Activated CD8-positive, alpha-beta memory T cell treated with anti-CD3 and anti-CD28 coated beads, Interleukin-2, amount 50 U/mL, for 24 hours (primary cell): ENCODE results near the gene TXNIP.
A peak's percentile ranks its signal among the peaks of the same experiment; 100 is the strongest.

Experiments
- DNase-seq: peaks from one replicate; pipeline ENCODE4 v3.0.0-alpha.2; 2020; ENCODE audit errors: extremely low read depth

TXNIP gene

DNA sequence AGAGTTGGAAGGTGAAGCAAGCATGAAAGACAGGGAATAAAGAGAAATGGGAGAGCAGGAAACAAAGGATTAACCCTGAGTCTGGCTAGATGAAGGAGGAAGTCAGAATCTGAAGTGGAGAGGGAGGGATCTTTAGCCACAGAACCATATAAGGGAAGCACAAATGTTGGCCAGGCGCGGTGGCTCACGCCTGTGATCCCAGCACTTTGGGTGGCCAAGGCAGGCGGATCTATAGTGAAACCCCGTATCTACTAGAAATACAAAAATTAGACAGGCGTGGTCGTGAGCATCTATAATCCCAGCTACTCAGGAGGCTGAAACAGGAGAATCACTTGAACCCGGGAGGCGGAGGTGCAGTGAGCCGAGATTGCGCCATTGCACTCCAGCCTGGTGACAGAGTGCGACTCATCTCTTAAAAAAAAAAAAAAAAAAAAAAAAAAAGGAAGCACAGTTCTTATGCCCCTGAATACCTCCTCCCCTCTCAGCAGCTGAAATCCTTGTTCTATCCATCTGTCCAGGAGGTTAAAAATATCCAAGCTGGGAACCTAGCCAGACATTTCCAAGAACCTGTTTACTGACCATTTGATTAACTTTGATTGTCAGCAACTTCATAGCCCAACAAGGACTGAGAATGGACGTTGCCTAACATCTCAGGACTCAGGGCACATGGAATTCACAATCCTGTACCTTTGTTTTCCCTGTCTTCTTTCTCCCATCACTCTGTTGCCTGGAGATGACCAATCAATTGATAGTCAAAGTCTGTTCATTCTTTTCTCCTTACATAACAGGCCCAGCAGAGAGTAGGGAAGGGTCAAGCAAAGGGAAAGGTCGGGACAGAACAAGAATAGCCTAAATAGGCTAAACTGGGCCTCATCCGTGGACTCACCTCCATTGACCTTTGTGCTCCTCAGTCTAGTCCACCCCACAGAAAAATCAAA, 10.6 kb downstream of the TXNIP start:
- DNase-seq, result no peak

DNA sequence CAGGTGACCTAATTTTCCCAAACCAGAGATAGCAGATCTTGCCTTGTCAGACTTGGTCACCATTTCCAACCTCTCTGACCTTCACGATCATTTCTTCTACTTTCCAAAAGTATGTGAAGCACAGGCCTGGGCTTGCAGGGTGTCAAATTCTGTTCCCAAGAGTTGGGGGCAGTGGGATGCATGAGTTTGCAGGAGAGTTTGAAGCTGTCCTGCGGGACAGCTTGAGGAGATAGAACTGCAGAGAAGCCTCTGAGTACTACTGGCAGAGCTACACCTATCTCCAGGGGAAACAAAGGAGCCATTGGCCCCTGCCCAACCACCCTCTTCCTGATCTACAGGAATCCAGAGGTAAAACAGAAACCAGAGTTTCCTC, 11.3 kb downstream of the TXNIP start:
- no peak for DNase-seq

DNA sequence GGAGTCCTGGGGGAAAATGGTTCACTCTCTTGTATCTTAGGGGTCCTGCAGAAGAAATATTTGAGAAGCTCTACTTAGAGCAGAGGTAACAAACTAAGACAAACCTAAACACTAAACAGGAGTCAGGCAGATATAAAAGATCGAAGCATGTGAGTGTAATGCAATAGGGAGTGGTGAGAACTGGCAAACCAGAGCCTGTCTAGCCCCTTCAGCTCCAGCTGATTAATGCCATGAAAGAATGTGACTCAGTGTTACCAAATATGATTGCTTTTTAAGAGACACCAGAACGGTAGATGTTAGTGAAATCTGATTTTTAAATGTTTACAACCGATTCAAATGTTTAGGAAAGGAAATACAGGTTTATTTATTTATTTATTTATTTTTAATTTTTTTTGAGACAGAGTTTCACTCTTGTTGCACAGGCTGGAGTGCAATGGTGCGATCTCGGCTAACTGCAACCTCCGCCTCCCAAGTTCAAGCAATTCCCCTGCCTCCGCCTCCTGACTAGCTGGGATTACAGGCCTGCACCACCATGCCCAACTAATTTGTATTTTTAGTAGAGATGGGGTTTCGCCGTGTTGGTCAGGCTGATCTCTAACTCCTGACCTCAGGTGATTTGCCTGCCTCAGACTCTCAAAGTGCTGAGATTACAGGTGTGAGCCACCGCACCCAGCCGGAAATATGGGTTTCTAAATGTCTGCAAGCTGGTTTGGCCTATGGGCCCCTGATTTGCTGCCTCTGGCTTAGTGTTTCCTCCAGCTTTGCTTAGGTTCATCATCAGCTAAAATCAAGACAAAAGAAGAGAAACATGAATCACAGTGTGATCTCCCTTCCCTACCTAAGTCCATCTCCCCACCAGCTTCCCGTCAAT, 12.2 kb downstream of the TXNIP start:
- no peak for DNase-seq

DNA sequence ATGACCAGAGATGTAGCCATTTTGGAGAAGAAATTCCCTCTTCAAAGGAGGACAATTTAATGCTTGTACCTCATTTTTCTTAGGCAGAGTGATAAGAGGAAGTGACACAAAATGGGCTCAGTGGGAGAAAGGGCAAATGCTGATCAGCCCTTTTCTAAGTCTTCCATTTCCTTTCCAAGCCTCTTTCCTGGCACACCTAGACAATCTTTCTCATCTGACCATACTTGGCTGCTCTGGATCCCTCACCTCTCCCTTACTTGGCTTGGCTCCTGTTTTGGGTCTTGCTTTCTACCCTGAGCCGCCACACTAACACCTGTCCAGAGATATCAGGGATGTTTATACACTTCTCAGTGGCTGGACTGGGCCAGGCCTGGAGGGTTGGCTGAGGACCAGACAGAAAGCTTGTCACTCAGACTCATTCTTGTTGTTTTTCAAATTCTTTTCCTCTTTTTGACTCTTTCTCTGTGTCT, 13.1 kb downstream of the TXNIP start:
- no peak for DNase-seq

DNA sequence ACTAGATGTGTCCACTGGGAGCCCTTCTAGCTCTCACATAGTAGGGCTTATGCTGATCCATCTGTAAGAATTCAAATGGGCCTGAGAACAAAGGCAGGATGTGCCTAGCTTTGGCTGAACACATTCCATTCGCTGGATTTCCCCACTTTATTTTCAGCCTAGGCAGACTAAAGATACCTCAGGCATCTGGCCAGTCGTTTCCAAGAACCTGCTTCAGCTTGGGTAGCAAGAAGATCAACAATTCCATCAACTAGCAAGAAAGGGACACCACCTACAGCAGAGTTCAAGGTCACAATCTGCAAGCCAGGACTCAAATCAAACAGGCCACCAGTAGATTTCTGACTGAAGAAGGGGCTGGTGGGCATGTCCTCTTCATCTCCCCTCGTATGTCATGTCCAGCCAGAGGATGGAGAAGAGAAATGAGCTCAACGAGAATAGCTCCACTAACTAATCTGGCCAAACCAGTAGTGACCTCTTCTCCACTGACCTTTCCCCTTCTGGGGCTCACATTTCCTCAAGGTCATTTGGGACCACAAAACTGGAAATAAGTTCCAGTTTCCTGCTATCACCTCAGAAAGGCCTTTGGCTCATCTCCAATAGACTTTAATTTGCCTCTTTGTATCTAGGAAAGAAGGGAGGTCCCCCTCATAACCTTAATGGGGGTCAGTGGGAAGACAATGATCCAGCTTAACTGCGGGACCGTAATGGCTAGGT, 14.2 kb downstream of the TXNIP start:
- no peak for DNase-seq

DNA sequence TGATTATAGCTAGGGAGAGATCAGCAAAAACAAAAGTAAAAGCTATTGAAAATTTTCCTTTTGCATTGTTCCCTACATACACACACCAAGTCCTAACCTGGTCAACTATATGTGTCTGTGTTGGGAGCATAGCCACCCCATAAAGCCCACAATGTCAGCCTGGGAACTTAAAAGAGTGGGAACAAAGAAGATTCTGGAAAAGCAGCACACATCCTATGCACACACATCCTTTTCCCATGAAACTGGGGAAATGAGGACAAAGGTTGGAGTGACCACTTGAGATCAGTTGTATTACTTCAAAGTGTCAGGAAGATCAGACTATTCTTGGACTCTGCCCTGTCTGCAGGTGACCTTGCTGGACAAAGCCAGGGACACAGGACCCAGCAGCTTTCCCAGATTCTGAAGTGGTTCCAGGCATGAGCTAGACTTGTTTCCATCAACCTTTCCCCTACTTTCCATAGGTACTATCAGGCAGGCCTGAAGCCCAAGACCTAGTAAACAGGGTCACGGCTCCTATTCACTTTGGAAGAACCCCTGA, 15.9 kb downstream of the TXNIP start:
- no peak for DNase-seq

DNA sequence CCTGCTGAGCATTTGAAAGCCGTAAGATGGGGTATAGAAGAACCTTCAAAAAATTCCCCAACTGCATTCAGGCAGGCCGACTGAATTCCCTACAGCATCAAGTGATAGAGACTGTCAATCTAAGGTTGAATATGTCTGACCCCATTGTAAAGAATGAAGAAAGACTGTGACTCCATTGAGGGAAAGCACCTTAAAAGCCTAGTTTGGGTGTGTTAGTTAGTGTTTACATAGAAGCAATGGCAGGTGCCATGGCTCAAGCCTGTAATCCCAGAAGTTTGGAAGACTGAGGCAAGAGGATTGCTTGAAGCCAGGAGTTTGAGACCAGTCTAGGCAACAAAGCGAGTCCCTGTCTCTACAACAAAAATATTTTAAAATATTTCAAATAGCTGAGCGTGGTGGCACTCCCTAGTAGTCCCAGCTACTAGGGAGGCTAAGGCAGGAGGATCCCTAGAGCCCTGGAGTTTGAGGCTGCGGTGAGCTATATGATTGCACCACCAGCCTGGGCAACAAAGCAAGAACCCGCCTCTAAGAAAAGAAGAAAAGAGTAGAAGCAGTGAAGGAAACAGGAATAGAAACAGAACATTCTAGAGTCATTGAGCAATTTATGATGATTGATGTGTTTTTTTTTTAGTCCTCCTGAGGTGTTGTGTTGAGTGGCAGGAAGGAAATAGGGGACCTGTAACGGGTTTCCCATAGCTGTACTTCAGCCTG, 16.5 kb downstream of the TXNIP start:
- DNase-seq, result no peak

DNA sequence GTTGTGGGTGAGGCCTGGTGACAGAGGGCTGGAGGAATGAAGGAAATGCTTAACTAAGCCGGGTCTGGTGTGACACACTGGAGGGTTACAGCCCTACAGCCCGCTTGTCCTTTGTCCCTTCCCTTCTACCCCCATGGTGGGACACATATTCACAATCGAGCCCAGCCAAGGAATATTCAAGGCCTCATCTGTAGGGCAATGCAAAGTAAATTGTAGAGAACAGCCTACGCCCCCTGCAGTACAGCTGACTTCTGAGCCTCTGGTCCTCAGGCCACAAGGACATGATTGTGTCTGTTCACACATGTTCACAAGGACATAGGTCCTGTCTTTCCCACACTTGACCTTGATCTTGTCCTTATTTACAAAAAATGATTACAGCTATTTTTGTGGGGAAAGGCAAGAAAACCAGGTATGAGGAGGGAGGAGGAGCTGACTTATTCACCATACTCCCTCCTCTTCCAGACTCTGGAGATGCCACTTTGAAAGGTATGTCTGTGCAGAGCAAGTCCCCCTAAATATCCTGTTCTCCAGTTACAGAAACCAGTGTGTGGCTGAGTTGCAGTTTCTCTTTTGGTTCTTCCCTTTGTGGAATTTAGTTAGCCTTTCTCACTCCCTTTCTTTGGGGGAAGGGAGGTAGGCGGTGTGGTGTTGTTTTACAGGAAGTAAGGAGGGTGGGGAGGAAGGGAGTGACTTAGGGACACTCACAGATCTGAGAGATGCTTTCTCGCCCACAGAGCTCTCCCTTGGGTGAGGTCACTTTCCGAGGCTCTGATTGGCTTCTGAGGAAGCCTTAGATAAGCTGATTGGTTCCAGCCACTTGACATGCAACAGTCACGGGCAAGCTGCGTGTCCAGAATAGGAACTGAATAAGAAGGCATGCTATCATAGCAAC, 17.3 kb downstream of the TXNIP start:
- DNase-seq, result peak; percentile 68

DNA sequence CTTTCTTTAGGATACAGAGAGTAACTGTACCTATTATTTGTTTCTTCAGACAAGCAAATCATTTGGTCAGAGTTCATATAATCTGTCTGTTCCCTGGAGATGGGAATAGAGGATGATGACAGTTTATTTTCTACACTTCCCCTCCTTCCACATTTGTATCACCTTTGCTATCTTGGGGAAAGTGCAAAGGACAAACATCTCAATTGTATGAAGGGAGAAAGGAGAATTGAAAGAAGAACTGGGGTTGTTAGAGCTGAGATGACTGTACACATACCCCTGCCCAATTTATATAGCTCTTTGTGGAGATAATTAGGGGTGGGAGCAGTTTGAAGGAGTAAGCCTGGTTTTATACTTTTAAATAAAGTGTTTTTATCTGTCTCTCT, 17.9 kb downstream of the TXNIP start:
- DNase-seq, result no peak

DNA sequence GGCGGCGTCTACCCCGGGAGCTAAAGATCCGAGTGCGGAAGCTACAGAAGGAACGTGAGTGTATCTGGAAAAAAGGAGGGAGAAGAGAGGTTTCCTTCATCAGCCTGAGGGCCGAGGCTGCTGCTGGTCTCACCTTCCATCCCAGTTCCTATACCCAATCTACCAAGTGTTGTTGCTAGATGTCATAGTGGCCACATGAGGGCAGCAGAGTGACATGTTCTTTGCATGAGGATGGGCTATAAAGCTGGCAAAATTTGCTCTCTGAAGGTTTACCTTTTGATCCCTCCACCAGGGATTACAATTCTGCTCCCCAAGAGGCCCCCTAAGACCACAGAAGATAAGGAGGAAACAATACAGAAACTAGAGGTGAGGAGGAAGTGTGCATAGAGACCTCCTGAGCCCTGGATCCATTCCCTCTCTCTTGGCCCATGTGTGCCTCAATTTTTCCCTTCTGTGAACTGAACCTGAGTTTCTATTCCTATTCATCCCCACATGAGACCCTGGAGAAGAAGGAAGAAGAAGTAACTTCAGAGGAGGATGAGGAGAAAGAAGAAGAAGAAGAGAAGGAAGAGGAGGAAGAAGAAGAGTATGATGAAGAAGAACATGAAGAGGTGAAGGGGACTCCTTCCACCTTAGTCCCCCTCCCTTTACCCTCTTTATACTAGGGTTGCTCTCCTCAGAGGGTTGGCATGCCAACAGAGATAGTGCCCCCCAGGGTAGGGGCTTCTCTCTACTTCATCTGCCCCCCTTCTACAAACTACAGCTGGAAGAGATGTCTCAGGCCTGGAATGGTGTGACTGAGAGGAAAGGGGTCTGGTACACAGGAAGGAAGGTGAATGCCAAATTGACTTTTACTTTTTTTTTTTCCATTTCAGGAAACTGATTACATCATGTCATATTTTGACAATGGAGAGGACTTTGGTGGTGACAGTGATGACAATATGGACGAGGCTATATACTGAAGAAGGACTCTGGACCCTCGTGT, 18.6 kb downstream of the TXNIP start:
- DNase-seq, result no peak

DNA sequence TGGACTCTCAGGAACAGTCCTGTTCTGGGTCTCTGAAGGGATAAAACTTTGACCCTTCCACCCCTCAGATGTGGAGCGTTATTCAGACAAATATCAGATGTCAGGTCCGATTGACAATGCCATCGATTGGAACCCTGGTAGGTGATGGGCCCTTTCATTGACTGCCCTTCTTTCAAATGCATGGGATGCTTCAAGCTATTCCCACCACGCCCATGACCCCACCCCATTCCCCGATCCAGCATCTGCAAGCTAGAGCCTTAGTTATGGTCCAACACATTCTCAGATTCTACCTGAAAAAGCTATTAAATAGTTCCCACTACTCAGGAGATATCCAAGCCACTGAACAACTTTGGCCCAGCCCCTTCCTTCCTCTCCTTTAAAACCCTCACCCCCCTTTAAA, 19.4 kb downstream of the TXNIP start:
- DNase-seq, result no peak

DNA sequence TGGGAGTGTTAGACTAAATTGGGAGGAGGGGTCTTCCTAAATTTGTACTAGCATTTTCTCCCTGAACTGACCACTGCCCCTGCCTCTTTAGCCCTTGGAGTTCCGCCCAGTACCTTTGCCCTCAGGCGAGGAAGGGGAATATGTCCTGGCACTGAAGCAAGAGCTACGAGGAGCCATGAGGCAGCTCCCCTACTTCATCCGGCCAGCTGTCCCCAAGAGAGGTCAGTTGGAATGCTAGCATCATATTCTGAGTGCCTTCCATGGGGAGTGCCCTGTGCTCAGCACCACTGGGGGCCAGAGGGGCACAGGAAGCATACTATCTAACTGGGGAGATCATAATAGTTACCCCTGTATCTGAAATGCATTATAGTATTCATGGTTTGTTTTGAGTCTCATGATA, 21.2 kb downstream of the TXNIP start:
- DNase-seq, result no peak

DNA sequence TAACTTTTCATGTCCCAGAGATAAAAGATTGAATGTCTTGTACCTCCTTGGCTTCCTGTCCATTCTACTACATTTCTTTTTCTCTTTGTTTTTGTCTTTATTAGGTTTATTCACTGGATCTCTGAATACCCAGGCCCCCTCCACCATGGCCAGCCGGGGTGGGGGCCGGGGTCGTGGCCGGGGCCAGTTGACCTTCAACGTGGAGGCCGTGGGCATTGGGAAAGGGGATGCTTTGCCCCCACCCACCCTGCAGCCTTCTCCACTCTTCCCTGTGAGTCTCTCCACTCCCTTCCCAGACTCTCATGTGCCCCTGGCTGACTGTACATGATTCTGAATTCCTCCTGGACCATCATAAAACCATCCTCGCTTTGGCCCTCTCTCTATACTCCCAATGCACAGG, 21.7 kb downstream of the TXNIP start:
- no peak for DNase-seq

DNA sequence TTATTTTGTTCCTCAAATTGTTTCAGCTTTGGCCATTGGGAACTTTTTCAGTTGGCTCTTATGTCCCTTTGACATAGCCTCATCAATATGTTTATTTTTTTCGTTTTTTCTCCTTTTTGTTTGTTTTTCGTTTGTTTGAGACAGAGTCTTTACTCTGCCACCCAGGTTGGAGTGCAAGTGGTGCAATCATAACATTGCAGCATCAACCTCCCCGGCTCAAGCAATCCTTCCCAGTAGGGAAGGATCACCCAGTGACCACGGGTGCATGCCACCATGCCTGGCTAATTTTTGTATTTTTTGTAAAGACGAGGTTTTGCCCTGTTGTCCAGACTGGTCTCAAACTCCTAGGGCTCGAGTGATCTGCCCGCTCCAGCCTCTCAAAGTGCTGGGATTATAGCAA, 23.8 kb downstream of the TXNIP start:
- DNase-seq, result no peak

DNA sequence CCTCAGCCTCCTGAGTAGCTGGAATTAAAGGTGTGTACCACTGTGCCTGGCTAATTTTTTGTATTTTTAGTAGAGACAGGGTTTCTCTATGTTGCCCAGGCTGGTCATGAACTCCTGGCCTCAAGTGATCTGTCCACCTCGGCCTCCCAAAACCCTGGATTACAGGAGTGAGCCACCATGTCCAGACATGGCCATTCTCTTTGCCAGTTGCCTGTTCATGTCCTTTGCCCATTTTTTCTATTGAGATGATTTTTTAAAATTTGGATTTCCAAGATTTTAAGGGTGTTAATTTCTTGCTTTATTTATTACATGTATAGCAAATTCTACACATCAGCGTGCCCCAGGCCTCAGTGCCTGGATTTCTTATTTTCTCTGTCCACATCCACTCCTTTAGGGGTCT, 29.1 kb downstream of the TXNIP start:
- DNase-seq, result no peak

DNA sequence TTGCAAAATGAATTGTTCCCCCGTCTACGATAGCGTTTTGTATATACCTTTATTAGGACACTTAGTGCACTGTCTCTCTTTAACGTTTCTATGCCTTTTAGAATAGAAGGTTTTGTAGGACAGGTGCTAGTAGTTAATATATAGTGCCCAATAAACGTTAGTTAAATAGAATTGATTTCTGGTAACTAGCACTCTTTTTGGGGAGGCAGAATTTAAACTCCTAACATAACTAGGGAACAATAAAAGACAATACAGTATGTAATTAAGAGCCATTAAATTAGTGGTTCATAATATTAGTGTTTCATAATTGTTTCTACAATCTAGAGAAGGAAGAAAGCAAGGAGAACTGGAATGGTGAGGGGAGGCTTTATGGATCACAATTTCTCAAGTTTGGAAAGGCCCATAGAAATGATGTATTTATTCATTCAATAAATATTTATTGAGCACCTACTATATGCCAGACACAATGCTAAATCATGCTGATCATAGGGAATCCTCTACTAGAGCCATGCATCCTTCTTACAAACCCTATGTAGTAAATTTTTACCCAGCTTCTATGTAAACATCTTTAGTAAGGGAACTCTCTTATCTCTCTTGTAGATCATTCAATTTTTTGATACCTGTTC, 31.1 kb downstream of the TXNIP start:
- DNase-seq, result no peak

DNA sequence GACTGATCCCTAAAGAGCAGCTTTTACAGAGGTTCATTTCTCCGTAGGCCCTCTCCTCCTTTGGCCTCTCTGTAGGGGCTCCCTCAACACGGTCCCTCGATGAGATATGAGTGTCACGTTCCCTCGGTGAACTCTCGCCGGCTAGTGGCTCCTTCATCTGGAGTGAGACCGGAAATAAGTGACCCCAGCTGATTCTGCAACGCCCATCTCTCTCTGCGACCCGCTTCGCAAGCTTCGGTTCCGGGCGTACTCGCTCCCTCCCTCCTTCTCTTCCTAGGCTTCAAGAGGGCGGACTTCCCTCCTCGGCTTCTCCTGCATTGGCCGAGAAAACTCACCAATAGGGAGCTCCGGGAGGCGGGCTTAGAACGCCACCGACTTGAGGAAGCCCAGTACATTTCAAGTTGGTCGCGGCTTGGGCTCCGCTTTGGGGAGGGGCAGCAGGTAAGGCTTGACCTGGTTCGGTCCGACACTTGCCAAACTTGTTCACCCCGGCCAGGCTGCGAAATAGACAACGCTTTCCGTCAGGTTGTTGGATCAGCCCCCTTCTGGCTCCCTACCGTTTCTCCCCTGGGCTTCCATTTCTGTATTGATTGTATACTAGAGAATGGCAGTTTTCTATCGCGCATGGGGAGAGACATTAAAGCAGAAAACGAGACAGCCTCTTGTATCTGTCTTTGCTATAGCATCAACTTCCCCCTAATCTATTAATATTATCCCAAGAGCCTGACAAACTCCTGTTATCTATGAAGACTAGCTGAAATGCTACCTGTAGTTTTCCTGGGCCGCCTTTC, 31.9 kb downstream of the TXNIP start, which contains the start of the genes ANKRD34A and POLR3GL:
TSS of gene ANKRD34A (minus strand) at position 248 of the 791 bp plus-strand sequence. CDS start 2,816 bp downstream, outside the sequence.
TSS of gene POLR3GL (plus strand) at position 363 of the 791 bp plus-strand sequence. CDS start 10,176 bp downstream, outside the sequence.
- peak; percentile 84 for DNase-seq
